Right renal cortex interstitium (tissue), 3 donors: Measurements from ENCODE around the gene MINAR1. TPM values are rescaled to one million over a fixed set of nuclear protein-coding genes. Genes with fewer than 3 reads are reported as not detected.

Source experiments
- DNase-seq, 3 donors: peaks; one replicate each; pipeline ENCODE4 v3.0.0-alpha.2; 2013; ENCODE audit warnings: low read depth in 3 of 3, low spot score in 2 of 3
- polyA plus RNA-seq, 3 donors: library from polyadenylated mRNA; unstranded; fragments of 120-200 nt; gene quantifications; one replicate each; pipeline ENCODE4 v1.2.1, GENCODE V29; 2013; ENCODE audit not compliant: insufficient read length in 3 of 3

The MINAR1 gene
- polyA plus RNA-seq, 3 donors: 0.96 to 1.2 (median 1.1) TPM

GRCh38 chr15:79459666-79460065 is 27.5 kb downstream of the MINAR1 start:
- no peak for DNase-seq

DNA sequence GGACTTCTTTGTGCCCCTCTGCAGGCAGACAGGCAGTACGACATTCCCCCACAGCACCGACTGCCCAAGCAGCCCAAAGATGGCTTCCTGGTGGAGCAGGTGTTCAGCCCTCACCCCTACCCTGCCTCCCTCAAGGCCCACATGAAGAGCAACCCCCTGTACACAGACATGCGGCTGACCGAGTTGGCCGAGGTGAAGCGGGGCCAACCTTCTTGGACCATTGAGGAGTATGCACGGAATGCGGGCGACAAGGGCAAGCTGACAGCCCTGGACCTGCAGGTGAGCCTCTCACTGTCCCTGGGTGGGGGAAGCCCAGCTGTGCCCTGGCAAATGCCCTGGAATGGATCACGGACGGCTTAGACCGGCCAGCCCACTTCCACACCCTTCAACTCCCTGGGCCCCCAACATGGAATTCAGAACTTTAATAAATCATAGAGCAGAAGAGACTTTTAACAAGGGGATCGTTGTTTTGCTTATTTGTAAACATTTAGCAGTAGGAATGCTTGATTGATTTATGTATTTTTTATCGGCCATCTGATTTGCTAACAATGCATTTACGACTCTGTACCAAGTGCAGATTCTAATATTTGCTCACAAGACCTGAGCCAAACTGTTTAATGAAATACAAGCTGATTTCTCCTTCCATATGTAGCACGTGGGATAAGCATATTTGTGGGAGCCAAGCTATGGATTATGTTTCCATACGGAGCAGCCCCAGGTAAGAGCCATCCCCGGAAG is 31.1 kb downstream of the MINAR1 start:
- no peak for DNase-seq

- DNase-seq: no peak
These were observed 31.7 kb downstream of the MINAR1 start for GRCh38 chr15:79463781-79464270.

- DNase-seq: no peak
These were observed 34.4 kb downstream of the MINAR1 start for GRCh38 chr15:79466488-79466887.

DNA sequence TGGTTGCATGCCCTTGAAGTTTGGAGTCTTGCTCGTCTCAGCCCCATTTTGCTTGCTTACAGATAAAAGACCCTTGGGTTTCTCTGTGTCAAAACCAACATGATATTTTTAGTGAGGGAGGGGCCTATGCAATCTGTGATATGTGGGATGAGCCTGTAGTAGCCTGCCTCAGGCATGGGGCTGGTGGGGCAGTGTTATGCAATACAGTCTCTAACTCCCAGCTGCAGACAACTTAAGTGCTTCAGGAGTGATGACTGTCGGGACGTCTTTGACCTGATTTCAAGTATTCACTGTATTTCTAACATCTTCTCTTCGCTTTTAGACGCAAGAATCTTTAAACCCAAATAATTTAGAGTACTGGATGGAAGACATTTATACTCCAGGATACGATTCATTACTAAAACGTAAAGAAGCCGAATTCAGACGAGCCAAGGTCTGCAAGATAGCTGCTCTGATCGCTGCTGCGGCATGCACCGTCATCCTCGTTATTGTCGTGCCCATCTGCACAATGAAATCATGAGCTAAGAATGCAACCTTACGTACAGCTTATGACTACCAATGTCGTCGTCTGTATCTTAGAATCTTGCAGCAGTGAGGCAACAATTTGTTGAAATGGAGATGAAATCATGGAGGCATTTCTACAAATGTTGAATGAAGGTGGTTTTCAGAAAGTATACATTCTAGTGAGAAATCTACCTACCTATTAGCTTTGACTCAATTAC is 35.9 kb downstream of the MINAR1 start:
- DNase-seq: no peak

DNA sequence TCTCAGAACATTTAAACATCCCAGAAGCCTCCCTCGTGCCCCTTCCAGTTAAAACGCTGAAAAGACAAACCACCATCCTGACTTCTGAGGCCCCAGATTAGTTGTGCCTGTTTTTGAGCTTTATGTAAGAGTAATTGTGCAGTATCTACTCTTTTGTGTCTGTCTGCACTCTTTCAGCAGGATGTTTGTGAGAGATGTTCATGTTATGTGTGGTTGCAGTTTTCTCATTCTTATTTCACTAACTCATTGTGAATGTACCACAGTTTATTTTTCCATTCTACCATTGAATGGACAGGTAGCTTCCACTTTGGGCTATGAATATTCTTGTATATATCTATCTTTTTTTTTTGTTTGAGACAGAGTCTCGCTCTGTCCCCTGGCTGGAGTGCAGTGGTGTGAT is 40.3 kb downstream of the MINAR1 start:
- no peak for DNase-seq

DNA sequence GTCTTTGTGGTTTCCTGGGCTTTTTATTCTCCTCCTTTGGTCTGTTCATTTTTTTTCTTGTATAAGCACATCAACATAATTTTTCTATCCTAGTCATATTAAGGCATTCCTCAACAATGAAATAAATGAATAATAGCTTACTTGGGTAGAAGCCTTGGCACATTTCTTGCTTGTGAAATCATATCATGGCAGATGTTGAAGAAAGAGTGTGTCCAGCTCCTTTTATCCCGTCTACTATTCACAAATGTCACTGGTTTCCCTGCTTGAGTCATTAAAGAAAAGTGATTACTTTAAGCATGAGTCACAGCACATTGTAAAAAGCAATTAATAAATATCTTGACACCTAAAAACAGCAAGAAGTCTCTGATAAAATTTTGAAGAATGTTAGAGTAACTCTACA is 42.1 kb downstream of the MINAR1 start:
- no peak for DNase-seq

- no peak for DNase-seq
These were observed 43.2 kb downstream of the MINAR1 start for GRCh38 chr15:79475306-79475705.

DNA sequence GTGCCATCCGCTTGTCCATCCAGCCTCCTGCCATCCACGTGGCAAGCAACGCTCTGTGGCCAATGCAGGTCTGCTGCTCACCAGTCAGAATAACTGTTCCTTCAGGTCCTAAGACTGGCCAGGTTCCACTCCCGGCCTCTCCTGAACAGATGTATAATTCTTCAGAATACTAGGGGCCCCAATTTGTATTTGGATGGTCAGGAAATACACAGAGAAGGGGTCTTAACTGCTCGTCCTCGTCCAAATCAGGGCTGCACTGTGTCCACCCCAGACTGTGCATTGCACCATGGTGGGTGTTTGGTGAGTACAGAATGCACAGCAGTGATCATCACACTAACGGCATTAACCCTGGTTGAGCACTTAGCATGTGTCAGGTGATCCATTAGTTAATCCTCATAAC is 46.0 kb downstream of the MINAR1 start:
- no peak for DNase-seq

GRCh38 chr15:79479616-79480015 is 47.5 kb downstream of the MINAR1 start:
- DNase-seq: no peak

DNA sequence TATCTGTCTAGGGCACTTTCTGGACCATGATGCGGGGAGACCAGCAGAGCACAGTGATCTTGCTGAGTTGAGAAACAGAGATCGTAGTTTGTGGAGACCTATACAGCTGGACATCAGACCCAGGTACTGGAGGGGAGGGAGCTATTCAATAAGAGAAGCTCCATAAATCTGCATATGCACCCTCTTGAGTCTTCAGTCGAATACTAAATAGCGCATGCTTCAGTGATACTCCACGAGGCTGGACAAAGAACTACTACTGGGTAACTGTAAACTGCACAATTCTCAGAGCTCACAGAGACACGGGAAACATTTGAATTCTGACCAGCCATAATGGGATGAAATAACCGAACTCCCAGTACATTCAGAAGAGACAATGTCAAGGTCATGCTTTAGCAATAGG is 49.7 kb downstream of the MINAR1 start:
- DNase-seq: no peak

Other genes with a start within 250 kb of the MINAR1 start
- under 1 TPM; 0.04 to 0.14 (median 0.10) TPM for gene ANKRD34C, start 149.6 kb upstream of the MINAR1 start, polyA plus RNA-seq
- 10 to 100 TPM; 56.1 to 69.4 (median 64.9) TPM for gene TMED3, start 121.2 kb upstream of the MINAR1 start, polyA plus RNA-seq